Lung (tissue), 12 donors: Measurements from ENCODE around the gene LARGE1. TPM values are rescaled to one million over a fixed set of nuclear protein-coding genes. Genes with fewer than 3 reads are reported as not detected.

ENCODE experiments used
- ATAC-seq: fragments of 200-7000 bp; cut with Tn5 transposase; one replicate; pipeline ENCODE4 v1.9.1; 2020; ENCODE audit warnings: moderate number of reproducible peaks; ENCODE audit not compliant: insufficient read depth, low FRiP score
- DNase-seq, 3 donors: peaks; one replicate each; pipeline ENCODE4 v3.0.0-alpha.2; 2013 to 2017
- H3K27ac ChIP-seq, 2 donors: one replicate each; pipeline ENCODE4 v1.5.1; 2013; ENCODE audit warnings: mild to moderate bottlenecking in 2 of 2, moderate library complexity in 2 of 2, control low read depth in 1 of 2, inconsistent platforms in 1 of 2, low read depth in 1 of 2, low read length in 1 of 2
- H3K27me3 ChIP-seq, 3 donors: one replicate each; pipeline ENCODE4 v1.5.1; 2013; ENCODE audit warnings: low read length in 2 of 3; ENCODE audit not compliant: control insufficient read depth in 3 of 3, insufficient read depth in 3 of 3
- H3K36me3 ChIP-seq, 4 donors: one replicate each; pipeline ENCODE4 v1.5.1; 2013; ENCODE audit warnings: low read length in 4 of 4, mild to moderate bottlenecking in 1 of 4, moderate library complexity in 1 of 4; ENCODE audit not compliant: control insufficient read depth in 4 of 4, insufficient read depth in 4 of 4
- H3K4me1 ChIP-seq, 5 donors: one replicate each; pipeline ENCODE4 v1.5.1; 2013; ENCODE audit warnings: low read length in 5 of 5, mild to moderate bottlenecking in 2 of 5, moderate library complexity in 1 of 5; ENCODE audit not compliant: control insufficient read depth in 5 of 5, insufficient read depth in 5 of 5
- H3K4me3 ChIP-seq: one replicate; pipeline ENCODE4 v1.5.1; 2013; ENCODE audit warnings: mild to moderate bottlenecking, control low read depth, moderate library complexity
- H3K9ac ChIP-seq, 2 donors: one replicate each; pipeline ENCODE4 v1.5.1; 2013; ENCODE audit warnings: low read length in 2 of 2, control low read depth in 1 of 2; ENCODE audit not compliant: insufficient read depth in 1 of 2
- H3K9me3 ChIP-seq, 4 donors: one replicate each; pipeline ENCODE4 v1.5.1; 2013; ENCODE audit warnings: low read length in 3 of 4, mild to moderate bottlenecking in 1 of 4, moderate library complexity in 1 of 4; ENCODE audit not compliant: control insufficient read depth in 4 of 4, insufficient read depth in 3 of 4
- CTCF ChIP-seq: IDR thresholded peaks from 2 replicates; pipeline ENCODE4 v1.5.1; 2012; ENCODE audit warnings: mild to moderate bottlenecking; ENCODE audit errors: control extremely low read depth, extremely low read depth
- WGBS, 2 donors: extraction: QIAGEN DNeasy Blood & Tissue Kit; methylation state at CpG; one replicate each; pipeline ENCODE4 v1.1.7; 2013; 5-methylcytosine and 5-hydroxymethylcytosine counted together
- polyA plus RNA-seq, 2 donors: library from polyadenylated mRNA; stranded (reverse); fragments of 200-250 nt; gene quantifications; one replicate each; pipeline ENCODE4 v1.2.1, GENCODE V29; 2013
- total RNA-seq, 2 donors: library from RNA; depleted of rRNA in 1 of 2; stranded (reverse); fragments of >200 nt in 1 of 2; gene quantifications; one replicate each; pipeline ENCODE4 v1.2.1, GENCODE V29; 2014 to 2021
- donor health status: control.
- donor health status: control.
- donor health status: Bipolar disorder and iron deficiency.
- donor health status: healthy.
- donor health status: DM: yes; HTN: yes; CAD: no.

LARGE1 gene
- total and polyA plus RNA-seq, 4 donors: 2.9 to 41.1 (median 15.4) TPM

GRCh38 chr22:33883961-33884808 is 36.1 kb downstream of the LARGE1 start:
- WGBS, 2 donors: 93 to 94% methylated on average over 19 of the region's 19 CpGs
- H3K27ac ChIP-seq: peak overlapping the region in 1 of 2 donors; percentile 55
- DNase-seq (no peak), ATAC-seq (no peak)
- H3K4me3 ChIP-seq: no peak overlapping the region
- H3K9ac ChIP-seq: no peak overlapping the region
- TF ChIP-seq CTCF: no peak
- peaks cover 0 to 18% (median 0%) of the 10 kb centered on the region in 5 donors for H3K4me1 ChIP-seq
- no peaks in the 10 kb centered on the region for H3K36me3 ChIP-seq
- H3K9me3 ChIP-seq: peaks cover 0 to 4% (median 0%) of the 10 kb centered on the region in 4 donors
- no peaks in the 10 kb centered on the region for H3K27me3 ChIP-seq

- ATAC-seq (no peak), DNase-seq (no peak)
- Histone ChIP-seq H3K36me3 (no peaks in the 10 kb centered on the region), H3K4me1 (peaks cover 0 to 15% (median 0%) of the 10 kb centered on the region in 5 donors), H3K9ac (no peak overlapping the region), H3K4me3 (no peak overlapping the region), H3K27ac (peak overlapping the region in 1 of 2 donors; percentile 55), H3K9me3 (peaks cover 0 to 4% (median 0%) of the 10 kb centered on the region in 4 donors), H3K27me3 (no peaks in the 10 kb centered on the region)
- 75 to 83% methylated on average over 6 of the region's 6 CpGs for WGBS, 2 donors
- TF ChIP-seq CTCF: no peak
Observed at GRCh38 chr22:33883561-33883960, 36.7 kb downstream of the LARGE1 start.

GRCh38 chr22:33882991-33883390 is 37.3 kb downstream of the LARGE1 start:
- DNase-seq: no peak
- Histone ChIP-seq H3K27ac (no peak overlapping the region), H3K27me3 (no peaks in the 10 kb centered on the region), H3K4me1 (peaks cover 0 to 15% (median 0%) of the 10 kb centered on the region in 5 donors), H3K36me3 (no peaks in the 10 kb centered on the region), H3K9me3 (peaks cover 0 to 4% (median 0%) of the 10 kb centered on the region in 4 donors), H3K9ac (no peak overlapping the region), H3K4me3 (no peak overlapping the region)
- no peak for TF ChIP-seq CTCF
- WGBS, 2 donors: 77 to 89% methylated on average over 6 of the region's 6 CpGs
- no peak for ATAC-seq
